GM15510 (cell line): ENCODE data around the gene TPD52L3.

Experiments
- POLR2A ChIP-seq: IDR thresholded peaks from 3 replicates; pipeline ENCODE4 v1.6.1; 2011; ENCODE audit warnings: borderline replicate concordance; ENCODE audit not compliant: insufficient read length; ENCODE audit errors: extremely low read depth

The TPD52L3 gene

DNA sequence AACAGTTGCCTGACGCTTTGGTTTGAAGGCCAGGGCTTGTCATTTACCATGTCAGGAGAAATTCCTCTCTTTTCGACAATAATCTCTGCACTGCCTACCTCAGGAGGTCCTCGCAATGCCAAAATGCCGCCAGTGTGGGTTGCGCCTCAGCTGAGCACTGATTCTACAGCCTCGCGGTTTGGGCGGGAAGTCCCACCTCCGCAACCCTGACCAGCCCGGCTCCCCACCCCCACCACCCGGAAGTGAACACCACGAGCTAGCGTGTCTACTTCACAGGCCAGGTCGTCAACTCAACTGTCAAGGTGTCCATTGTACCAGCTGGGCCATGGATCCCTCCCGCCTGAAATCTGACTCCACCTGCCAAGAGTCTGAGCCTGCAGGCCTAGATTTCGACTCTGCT is at the start of gene TPD52L3:
TSS of gene TPD52L3 (plus strand) at position 273 of the 400 bp plus-strand sequence. CDS start 221 bp downstream, outside the sequence.
- no peak for TF ChIP-seq POLR2A

DNA sequence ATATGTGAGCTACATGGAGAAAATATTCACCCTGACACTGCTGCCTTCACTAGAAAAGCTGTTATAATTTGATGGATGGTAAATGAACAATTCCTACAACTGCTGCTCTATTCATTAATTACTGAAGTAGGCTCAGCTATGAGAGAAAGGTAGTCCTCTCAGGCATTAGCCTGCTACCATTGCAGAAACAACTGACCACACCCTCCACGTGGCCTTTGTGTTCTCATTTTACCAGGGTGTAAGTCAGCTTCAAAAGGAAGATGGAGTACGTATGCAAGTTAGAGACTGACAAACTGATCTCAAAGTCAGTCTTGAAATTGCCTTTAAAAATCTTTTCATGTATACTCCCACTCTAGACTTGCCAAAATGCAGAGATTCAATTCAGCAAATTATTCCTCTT is 26.3 kb upstream of the TPD52L3 start:
- TF ChIP-seq POLR2A: no peak

DNA sequence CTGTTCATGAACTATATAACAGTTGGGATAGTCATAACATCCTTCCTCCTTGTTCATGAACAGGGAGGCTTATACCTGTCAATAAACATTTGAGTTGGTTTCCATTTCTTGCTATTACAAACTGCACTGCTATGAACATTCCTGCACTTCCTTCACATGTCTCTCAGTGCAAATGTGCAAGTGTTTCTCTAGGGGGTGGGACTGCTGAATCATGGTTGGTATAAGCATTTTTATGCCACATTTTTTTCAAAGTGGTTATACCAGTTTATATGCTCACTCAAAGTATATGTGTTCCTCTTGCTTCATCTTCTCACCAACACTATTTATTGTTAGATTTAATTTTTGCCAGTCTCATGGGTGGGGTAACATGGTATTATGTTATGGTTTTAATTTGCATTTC is 25.8 kb upstream of the TPD52L3 start:
- no peak for TF ChIP-seq POLR2A

GRCh38 chr9:6304232-6304631 is 23.9 kb upstream of the TPD52L3 start:
- no peak for TF ChIP-seq POLR2A

- TF ChIP-seq POLR2A: no peak
Observed at GRCh38 chr9:6305954-6306563, 22.1 kb upstream of the TPD52L3 start.

DNA sequence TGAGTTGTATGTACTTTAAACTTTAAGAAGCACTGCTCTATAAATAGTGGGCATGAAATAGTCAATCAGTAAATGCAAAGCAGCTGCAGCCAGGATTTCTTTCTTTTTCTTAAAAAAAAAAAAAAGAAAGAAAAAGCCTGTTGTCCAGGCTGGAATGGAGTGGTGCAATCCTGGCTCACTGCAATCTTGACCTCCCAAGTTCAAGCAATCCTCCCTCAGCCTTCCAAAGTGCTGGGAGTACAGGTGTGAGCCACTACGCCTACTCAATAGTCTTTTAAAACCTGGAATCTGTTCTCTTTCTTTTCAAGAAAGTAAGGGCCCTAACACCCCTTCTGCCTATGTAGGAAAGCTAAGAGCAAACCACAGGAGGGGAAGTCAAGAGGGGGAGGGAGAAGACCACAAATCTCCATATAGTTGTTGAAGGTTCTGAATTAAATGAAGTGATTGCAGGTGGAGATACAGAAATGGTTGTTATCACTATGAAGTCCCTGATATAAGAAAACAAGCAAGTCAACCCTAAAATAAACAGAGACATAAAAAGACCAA is 20.6 kb upstream of the TPD52L3 start:
- TF ChIP-seq POLR2A: no peak

- TF ChIP-seq POLR2A: no peak
Observed at GRCh38 chr9:6330958-6331634, 2.9 kb downstream of the TPD52L3 start.

GRCh38 chr9:6334305-6334704 is 6.1 kb downstream of the TPD52L3 start:
- TF ChIP-seq POLR2A: no peak

DNA sequence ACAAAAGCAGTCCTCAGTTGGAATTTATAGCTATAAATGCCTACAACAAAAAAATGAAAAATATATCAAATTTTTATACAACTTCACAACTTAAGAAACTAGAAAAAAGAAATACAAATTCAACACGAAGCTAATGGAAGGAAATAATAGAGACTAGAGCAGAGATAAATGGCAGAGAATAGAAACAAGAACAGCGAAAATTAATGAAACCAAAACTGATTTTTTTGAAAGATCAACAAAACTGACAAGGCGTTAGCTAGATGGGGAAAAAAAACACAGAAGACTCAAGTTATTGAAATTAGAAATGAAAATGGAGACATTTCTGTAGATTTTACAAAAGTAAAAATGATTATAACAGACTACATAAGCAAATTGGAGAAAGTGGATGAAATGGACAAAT is 20.6 kb downstream of the TPD52L3 start:
- TF ChIP-seq POLR2A: no peak

GRCh38 chr9:6351737-6352136 is 23.6 kb downstream of the TPD52L3 start:
- TF ChIP-seq POLR2A: no peak

DNA sequence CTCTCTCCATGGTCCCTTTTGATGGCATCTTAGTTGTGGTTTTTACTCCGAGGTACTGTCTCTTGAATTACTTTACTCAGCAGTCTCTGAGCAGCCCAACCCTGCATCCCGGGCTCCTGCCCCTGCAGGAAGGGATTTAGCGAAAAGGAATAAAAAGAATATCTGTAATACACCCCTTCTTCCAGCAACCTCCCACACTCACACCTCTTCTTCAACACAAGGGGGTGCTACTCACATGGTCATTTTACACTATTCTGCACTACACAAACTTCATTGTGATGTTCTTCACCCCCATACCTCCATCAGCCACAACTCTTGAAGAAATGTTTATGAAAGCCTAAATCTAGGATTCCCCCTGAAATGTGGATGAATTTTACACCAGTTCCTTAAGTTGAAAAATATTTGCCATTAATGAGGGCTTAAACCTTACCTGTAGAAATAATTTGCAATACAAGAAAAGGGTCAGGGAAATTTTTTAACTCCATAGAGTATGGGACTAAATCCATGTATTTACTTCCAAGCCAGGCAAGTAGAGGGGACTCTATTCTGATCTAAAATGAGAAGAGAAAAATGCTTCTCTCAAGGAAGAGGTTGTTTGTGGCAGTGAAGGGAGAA is 26.0 kb downstream of the TPD52L3 start:
- TF ChIP-seq POLR2A: no peak

- TF ChIP-seq POLR2A: no peak
Observed at GRCh38 chr9:6355728-6356127, 27.6 kb downstream of the TPD52L3 start.

- no peak for TF ChIP-seq POLR2A
Observed at GRCh38 chr9:6356441-6356840, 28.3 kb downstream of the TPD52L3 start.

- TF ChIP-seq POLR2A: no peak
Observed at GRCh38 chr9:6356904-6357303, 28.7 kb downstream of the TPD52L3 start.

DNA sequence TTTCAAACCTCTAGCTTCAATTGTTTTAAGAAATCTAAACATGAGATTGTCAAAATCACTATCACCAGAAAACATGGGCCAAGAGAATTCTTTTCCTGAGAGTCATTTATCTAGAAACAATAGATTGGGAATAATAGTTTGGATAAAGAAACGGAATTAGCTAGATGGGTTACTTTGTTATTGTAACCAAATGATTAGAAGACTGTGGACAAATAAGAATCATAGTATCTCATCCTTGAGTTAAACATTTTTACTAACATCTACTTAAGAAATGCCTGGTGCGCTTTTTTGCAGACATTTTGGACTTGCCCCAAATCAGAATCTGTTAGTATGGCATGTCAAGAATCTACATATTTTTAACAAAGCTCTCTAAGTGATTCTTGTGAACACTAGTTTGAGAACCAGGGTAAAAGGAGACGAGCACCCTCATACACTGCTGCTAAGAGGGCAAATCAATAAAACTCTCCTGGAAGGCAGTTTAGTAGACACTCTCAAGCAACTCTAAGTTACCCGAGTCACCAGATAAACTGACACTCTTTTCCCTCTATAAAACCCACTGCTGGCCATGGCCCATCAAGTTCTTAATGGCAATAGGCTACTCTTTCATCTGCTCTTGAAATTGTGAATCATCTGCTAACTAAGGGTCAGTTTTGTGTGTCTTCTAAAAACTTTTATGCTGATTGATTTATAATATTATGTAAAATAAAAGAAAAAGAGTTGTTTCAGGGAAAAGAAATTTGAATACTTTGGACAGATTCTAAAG is 39.1 kb downstream of the TPD52L3 start:
- TF ChIP-seq POLR2A: no peak

GRCh38 chr9:6368831-6369230 is 40.7 kb downstream of the TPD52L3 start:
- TF ChIP-seq POLR2A: no peak
